GM19238 (cell line): ENCODE results near the gene KCNQ1.

ENCODE experiments used
- DNase-seq: peaks from one replicate; pipeline ENCODE4 v3.0.0; 2011; ENCODE audit warnings: low spot score; ENCODE audit not compliant: insufficient read length

KCNQ1 gene

DNA sequence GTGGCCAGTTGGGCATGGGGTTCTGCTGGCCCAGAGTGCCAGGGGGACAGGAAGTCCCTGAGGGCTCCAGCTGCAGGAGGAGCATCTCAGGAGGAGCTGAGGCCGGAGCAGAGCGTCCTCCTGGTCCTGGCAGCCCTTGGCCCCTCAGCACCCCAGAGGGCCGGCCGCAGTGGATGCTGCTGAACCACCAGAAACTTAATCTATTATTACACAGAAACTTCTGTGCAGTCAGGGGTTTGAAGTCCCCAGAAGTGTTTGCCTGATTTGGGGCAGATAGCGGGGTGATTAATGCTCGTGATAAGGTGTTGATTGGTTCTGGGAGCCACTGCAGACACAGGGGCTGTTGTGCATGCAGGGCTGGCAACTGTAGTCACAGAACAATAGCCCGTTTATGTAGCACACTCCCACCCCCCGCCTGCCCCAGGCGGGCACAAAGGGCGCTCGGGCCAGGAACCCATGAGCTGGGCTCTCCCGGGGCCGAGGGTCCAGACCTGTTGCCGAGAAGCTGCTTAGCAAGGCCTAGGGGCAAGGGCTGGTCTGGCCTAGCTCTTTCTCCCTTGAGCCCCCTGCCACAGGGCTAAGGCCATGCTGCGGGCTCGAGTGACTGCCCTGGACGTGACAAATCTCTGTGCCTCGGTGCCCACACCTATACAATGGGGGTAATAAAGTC is 284.0 kb downstream of the KCNQ1 start:
- no peak for DNase-seq

DNA sequence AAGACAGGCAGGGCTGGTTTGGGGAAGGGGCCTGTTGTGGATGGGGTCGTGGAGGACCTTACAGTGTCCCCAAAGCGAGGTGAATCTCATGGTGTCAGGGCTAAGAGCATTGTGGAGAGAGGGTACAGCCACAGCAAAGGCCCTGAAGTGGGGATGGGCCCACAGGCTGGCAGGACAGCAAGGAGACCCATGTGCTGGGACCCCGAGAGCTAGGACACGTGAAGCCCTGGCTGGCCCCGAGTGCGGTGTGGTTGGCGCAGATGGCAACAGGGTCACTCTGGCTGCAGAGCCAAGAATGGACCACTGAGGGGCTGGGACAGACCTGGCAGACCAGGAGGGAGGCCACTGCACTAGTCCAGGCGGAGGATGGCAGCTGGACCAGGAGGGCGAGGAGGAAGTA is 285.0 kb downstream of the KCNQ1 start:
- no peak for DNase-seq

DNA sequence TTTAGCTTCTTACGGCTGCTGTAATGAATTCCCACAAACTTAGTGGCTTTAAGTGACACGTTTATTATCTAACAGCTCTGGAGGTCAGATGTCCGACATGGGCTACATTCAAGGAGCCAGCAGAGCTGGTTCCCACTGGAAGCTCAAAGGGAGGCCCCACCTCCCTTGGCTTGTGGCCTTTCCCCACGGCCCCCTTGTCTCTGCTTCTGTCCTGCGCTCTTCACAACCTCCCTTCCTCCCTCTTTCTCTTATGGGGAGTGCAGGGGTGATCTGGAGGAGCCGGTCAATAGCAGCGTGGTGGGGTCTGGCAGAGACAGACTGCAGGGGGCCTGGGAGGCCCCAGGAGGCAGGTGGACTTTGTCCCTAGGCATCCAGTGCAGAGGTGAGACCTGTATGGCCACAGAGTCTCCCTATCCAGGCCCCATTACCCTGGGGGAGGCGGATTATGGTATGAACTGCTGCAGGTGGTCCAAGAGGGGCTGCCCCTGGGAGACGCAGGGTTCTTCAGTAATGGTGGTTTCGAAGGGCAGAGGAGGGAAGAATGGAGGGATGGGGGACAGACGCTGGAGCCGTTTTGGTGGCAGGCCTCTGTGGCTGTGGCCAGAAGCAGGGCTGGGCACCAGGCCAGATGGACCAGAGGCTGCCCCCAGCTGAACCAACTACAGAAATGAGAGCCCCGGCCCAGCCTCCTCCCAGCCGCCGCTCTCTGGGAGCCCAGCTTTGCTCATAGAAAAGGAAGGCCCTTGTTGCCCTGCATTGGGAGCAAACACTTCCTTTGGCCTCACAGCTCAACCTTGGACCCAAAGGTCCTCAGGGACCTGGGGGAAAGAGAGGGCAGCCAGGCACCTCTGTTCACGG is 285.7 kb downstream of the KCNQ1 start:
- no peak for DNase-seq

- DNase-seq: no peak
These were observed 286.6 kb downstream of the KCNQ1 start for GRCh38 chr11:2731130-2732125.

- no peak for DNase-seq
These were observed 287.6 kb downstream of the KCNQ1 start for GRCh38 chr11:2732261-2732939.

DNA sequence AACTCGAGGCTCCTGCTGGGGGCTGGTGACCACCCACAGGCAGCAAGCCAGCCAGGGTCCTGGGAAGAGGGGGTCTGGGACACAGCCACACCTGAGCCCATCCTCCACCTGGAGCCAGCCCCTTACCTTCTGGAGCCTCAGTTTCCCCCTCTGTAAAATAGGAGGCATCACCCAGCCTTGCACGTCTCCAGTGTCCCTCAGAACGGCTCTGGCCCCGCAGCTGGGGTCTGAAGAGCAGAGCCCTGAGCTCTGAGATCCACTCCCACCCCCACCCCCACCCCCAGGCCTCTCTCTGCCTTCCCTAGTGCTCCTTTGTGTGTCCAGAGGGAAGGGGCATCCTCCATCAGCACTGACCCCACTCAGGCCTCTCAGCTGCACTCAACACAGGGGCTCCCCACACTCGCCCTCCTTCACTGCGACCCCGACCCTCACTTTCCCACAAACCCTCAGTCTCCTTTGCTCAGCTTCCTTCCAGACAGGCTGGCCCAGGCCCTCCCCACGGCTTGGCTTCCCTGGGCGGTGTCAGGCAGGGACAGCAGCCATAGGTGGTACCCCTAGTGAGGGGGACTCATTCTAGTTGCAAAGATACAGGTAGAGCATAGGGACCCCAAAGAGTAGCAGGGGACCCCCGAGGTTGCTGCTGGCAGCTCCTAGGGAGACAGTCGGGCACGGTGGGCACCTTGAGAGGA is 288.3 kb downstream of the KCNQ1 start:
- DNase-seq: no peak

DNA sequence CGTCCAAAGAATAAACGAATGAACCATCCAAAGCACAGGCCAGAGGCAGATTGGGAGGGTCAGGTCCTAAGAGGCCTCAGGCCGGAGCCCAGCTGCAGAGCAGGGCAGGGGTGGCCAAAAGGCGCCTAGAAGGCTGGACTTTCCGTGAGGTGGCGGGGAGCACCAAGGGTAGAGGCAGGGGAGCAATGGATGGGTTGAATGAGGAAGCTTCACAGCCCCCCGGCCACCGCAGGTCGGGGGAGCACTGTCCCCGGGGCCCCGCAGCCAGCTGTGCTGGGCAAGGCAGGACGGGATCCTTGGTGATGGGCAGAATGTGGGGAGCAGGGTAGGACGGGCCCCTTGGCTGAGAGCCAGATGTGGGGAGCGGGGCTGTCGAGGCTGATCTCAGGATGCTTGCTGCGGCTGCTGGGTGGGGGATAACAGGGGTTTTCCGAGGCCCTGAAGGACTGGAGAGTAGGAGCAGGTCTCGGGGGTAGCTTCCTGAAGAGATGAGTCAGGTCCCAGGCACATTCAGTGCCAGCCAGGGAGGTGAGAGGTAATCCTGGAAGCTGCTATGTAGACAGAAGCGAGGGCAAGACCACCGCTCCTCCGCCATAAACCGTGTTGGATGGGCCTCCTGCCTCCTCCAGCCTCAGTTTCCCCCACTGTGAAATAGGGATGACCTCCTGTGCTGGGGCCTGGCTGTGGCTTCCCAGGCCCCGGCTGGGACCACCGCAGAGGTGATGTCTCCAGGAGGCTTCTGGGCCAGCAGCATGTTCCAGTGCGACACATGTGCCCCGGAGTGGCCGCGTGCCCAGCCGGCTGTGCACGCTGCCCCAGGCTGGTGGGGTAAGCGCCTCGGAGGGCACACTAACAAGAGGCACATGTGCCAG is 289.6 kb downstream of the KCNQ1 start:
- no peak for DNase-seq

DNA sequence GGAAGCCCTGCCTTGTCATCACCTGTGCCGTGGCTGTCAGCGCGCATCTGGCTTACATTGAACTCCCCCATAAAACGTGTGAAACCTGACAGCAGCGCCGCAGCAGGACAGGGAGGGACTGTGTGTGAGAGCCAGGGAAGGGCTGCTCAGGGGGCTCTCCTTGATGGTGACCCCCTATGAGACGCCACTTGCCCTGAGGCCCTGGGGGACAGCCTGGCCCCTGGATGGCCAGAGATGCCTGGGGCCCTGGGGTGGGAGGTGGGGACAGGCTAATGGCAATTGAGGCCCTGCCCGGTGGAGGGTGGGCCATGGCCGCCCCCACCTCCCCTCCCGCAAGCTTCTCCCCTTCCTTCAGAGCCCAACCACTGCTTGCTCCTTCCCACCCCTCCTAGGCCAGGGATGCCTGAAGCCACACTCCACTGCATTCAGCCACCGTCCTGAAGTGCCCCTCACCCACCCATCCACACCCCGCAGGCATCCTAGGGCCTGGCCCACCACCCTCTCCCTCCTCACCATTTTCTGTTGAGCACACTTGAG is 290.3 kb downstream of the KCNQ1 start:
- no peak for DNase-seq

DNA sequence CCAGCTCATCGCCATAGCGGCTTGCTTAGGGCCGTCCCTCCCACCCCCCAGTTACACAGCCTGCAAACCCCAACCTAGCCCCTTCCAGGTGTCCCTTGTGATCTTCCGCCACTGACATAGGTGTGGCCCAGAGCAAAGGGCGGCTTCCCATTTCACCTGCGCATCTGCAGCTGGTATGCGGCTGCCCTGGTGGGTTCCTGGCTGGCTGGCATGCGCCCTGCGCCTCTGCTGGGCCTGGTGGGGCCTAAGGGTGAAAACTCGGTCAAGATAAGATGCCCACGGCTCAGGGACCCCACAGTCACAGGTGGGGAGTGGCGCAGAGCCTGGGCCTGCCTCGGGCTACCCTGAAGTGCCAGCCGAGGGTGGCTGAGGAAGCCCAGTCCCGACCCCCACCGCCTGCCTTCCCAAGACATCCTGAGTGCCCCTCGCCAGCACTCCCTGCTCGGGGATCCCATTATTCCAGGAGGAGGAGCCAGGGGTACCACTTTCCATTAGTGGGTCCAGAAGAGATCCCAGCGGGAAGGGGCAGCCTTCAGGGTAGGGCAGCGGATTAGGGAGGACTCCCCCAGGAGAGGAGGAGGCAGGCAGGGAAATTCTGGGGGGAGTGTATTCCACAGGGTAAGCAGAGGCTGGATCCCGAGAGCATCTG is 291.9 kb downstream of the KCNQ1 start:
- DNase-seq: no peak

DNA sequence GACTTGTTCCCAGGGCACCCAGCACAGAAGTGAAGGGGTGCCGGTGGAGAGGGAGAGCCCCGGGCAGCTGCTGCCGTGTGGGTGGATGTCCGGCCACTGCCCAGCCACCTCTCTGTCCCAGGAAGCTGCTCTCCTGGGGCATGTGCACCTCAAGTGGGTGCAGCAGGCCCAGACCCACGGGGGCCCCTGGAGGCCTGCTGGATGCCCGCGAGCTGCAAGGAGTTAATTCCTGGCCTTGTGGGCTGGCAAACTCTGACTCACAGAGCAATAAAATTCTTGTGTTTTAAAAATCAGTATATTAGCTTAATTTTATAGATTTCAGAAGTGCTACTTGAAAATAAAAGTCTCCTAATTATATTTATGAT is 292.4 kb downstream of the KCNQ1 start:
- DNase-seq: no peak

DNA sequence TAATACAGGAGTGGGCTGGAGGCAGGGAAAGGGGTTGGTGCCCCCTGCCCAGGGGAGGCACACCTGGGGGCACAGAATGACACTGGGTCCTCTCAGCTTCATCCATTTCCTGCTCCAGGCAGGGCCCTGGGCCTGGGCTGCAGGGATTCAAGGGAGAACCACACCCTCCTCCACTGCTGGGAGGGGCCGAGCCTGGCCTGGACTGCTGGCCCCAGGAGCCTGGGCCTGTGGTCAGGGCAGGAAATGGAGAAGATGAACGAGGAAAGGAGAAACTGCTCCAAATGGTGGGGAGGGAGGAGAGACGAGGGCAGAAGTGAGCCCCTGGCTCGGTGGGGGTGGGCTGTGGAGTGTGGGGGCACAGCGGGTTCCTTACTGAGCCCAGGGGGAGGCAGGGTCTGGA is 293.1 kb downstream of the KCNQ1 start:
- no peak for DNase-seq

GRCh38 chr11:2738551-2739431 is 294.0 kb downstream of the KCNQ1 start:
- no peak for DNase-seq

- no peak for DNase-seq
These were observed 294.9 kb downstream of the KCNQ1 start for GRCh38 chr11:2739531-2740274.

DNA sequence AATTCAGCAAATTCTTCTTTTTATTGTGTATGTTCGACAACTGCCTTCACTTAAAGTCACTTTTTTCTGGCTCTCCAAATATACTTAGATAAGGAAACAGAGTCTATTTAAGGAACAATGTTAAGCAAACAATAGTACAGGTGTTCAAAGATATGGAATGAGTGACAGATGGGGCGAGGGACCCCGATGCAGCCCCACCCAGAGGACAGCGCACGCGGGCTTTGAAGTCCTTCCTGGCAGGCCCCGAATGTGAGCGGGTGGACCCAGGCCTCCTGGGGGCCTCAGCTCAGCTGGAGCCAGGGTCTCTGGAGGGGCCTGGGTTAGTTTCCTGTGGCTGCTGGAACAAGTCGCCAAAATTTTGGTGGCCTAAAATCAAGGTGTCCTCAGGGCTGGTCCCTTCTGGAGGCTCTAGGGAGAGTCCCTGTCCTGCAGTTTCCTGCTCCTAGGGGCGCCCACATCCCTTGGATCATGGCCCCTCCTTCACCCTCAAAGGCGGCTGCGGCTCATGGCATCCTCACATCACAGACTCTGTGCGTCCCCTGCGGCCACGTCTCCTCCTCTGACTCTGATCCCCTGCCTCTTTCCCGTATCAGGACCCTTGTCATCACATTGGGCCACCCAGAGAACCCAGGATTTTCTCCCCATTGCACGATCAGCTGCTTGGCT is 295.6 kb downstream of the KCNQ1 start:
- no peak for DNase-seq

GRCh38 chr11:2741006-2741376 is 296.2 kb downstream of the KCNQ1 start:
- DNase-seq: no peak

DNA sequence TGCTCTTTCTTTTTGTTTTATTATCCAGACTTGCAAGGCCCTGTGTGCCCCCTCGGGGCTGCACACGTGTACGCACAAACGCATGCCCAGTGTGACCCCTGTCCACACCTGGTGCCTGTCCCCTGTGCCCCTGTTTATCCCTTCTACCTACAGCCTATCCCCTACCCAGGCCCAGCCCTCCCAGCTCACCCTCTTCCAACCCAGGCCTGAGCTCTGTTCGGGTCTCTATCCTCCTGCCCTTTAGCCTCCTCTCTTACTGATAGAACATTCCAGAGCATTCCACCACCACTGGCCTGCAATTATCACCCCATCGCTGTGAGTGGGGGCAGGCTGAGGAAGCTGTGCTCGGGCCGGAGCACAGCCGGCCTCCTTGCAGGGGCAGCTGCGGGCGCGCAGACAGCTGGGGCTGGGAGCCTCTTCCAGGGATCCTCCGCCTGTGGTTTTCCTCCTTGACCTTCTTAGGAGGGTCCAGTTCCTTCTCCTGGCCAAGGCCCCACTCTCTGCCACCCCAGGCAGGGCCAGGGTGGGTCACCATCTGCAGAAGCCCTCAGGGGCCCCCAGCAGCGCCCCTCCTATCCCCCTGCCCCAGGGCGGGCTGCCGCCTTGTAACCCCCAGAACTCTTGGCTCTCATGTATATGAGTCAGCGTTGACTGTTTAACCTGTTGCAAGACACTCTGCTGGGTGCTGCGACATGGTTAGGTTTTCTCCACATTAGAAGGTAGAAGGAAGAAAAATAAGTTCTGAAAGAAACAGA is 296.7 kb downstream of the KCNQ1 start:
- no peak for DNase-seq
